A673 (cell line): Measurements from ENCODE around the gene ZNF248. TPM values are rescaled to one million over a fixed set of nuclear protein-coding genes. Genes with fewer than 3 reads are reported as not detected.

Experiments
- BruUV-seq: library from RNA; stranded (reverse); fragments of 400-500 nt; replicated peaks from 2 replicates; lab custom pipeline; 2021; lab: Mats Ljungman, UMichigan
- CTCF ChIA-PET: fragments of 300-600 bp; sonication (Branson Sonifier 250); formaldehyde crosslinking; loops from one replicate; lab custom pipeline; 2022; ENCODE audit warnings: antibody characterized with exemption; lab: Charles Lee
- POLR2A ChIA-PET: fragments of 300-600 bp; sonication (Branson Sonifier 250); formaldehyde crosslinking; loops from one replicate; lab custom pipeline; 2022; ENCODE audit warnings: antibody characterized with exemption; ENCODE audit not compliant: low non-redundant PET; lab: Charles Lee
- DNase-seq: peaks from one replicate; pipeline ENCODE4 v3.0.0-alpha.2; 2015; ENCODE audit warnings: low spot score
- H3K27ac ChIP-seq: fragments of 200-600 bp; sonication (generic); 2 replicates; pipeline ENCODE4 v1.5.1; 2016; ENCODE audit warnings: mixed run types, low read depth, mild to moderate bottlenecking, mixed read lengths, antibody characterized with exemption, low read length; ENCODE audit not compliant: poor library complexity, severe bottlenecking
- H3K27me3 ChIP-seq: fragments of 200-600 bp; sonication (generic); replicated peaks from 2 replicates; pipeline ENCODE4 v1.6.1; 2017; ENCODE audit warnings: mixed run types, low read depth, mild to moderate bottlenecking, mixed read lengths, antibody characterized with exemption, low read length; ENCODE audit not compliant: insufficient read depth, poor library complexity
- H3K36me3 ChIP-seq: fragments of 200-600 bp; sonication (generic); 2 replicates; pipeline ENCODE4 v1.6.1; 2016; ENCODE audit warnings: mixed run types, mild to moderate bottlenecking, mixed read lengths, antibody characterized with exemption, low read length; ENCODE audit not compliant: insufficient read depth, poor library complexity, severe bottlenecking
- H3K4me1 ChIP-seq: fragments of 200-600 bp; sonication (generic); 2 replicates; pipeline ENCODE4 v1.6.1; 2017; ENCODE audit warnings: mixed run types, mild to moderate bottlenecking, mixed read lengths, antibody characterized with exemption, low read length; ENCODE audit not compliant: insufficient read depth, poor library complexity, severe bottlenecking
- H3K4me3 ChIP-seq: fragments of 200-600 bp; sonication (generic); 2 replicates; pipeline ENCODE4 v1.5.1; 2016; ENCODE audit warnings: low read depth, mixed run types, mild to moderate bottlenecking, mixed read lengths, low read length; ENCODE audit not compliant: poor library complexity, severe bottlenecking
- H3K9me3 ChIP-seq: fragments of 200-600 bp; sonication (generic); 2 replicates; pipeline ENCODE4 v1.6.1; 2016; ENCODE audit warnings: mixed run types, low read depth, mild to moderate bottlenecking, mixed read lengths, antibody characterized with exemption, low read length; ENCODE audit not compliant: poor library complexity, severe bottlenecking
- EZH2 ChIP-seq: fragments of 200-600 bp; sonication (generic); IDR thresholded peaks from 2 replicates; pipeline ENCODE4 v1.6.1; 2017; ENCODE audit warnings: borderline replicate concordance, low read depth, mild to moderate bottlenecking, mixed read lengths, antibody characterized with exemption, low read length; ENCODE audit not compliant: poor library complexity, severe bottlenecking
- intact Hi-C: fragments of 100-400 bp; cut with micrococcal nuclease; formaldehyde crosslinking; loops from one replicate; pipeline ENCODE4 v1.10.0; 2022; ENCODE audit not compliant: unreplicated experiment
- total RNA-seq: library from RNA; stranded (reverse); gene quantifications from 2 replicates; pipeline ENCODE4 v1.2.3, GENCODE V29; 2021
- TF ChIP-seq, protein P1 (sequence below): fragments of 300-800, 200-600 bp; sonication (generic); conservative IDR thresholded peaks from 2 replicates; pipeline ENCODE4 v1.5.1; 2017; ENCODE audit warnings: low read depth, mild to moderate bottlenecking, antibody characterized with exemption, low read length, moderate library complexity, mixed read lengths

The ZNF248 gene
- total RNA-seq, 1 experiment from 2014 or later = 8.7 TPM

DNA sequence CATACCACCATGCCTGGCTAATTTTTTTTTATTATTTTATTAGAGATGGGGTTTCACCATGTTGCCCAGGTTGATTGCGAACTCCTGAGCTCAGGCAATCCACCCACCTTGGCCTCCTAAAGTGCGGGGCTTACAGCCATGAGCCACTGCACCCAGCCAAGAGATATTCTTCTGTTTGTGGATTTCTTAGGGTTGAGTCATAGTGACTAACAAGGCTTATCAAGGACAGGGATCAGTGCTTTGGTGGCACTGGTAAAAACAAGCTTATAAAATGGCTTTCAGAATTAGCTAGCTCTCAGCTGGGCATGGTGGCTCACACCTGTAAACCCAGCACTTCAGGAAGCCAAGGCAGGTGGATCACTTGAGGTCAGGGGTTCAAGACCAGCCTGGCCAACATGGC is 122.4 kb downstream of the ZNF248 start:
- H3K4me1 ChIP-seq = no peaks in the 10 kb centered on the region
- no TSS peak for BruUV-seq
- intact Hi-C loops = no loop called here
- CTCF ChIA-PET = no interaction called here
- POLR2A ChIA-PET = no interaction called here
- H3K27ac ChIP-seq = no peak overlapping the region
- no peaks in the 10 kb centered on the region for H3K36me3 ChIP-seq
- DNase-seq = no peak
- TF ChIP-seq EZH2 = no peak
- TF ChIP-seq, protein P1, sequence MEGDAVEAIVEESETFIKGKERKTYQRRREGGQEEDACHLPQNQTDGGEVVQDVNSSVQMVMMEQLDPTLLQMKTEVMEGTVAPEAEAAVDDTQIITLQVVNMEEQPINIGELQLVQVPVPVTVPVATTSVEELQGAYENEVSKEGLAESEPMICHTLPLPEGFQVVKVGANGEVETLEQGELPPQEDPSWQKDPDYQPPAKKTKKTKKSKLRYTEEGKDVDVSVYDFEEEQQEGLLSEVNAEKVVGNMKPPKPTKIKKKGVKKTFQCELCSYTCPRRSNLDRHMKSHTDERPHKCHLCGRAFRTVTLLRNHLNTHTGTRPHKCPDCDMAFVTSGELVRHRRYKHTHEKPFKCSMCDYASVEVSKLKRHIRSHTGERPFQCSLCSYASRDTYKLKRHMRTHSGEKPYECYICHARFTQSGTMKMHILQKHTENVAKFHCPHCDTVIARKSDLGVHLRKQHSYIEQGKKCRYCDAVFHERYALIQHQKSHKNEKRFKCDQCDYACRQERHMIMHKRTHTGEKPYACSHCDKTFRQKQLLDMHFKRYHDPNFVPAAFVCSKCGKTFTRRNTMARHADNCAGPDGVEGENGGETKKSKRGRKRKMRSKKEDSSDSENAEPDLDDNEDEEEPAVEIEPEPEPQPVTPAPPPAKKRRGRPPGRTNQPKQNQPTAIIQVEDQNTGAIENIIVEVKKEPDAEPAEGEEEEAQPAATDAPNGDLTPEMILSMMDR = no peak
- H3K9me3 ChIP-seq = peaks cover 13% of the 10 kb centered on the region
- H3K27me3 ChIP-seq = no peaks in the 10 kb centered on the region
- H3K4me3 ChIP-seq = no peak overlapping the region

Other genes with a start within 250 kb of the ZNF248 start
- 5.8 and 6.7 TPM in 2 replicates for gene ZNF25, start 119.0 kb upstream of the ZNF248 start, total RNA-seq
- gene ZNF33A, start 153.1 kb upstream of the ZNF248 start, total RNA-seq = 20.6 and 21.9 TPM in 2 replicates
- gene ZNF37A, start 236.7 kb upstream of the ZNF248 start, total RNA-seq = 19.0 and 20.4 TPM in 2 replicates